ENCODE measurements around the gene WFIKKN1. TPM values are rescaled to one million over a fixed set of nuclear protein-coding genes. Genes with fewer than 3 reads are reported as not detected.
A peak's percentile ranks its signal among the peaks of the same experiment; 100 is the strongest.

The WFIKKN1 gene
- total RNA-seq, 1 donor from 2014 or later: 0.94 TPM

GRCh38 chr16:683396-684070 is 52.7 kb downstream of the WFIKKN1 start:
- H3K9me3 Mint-ChIP-seq: no peaks in the 10 kb centered on the region
- no peaks in the 10 kb centered on the region for H3K27me3 Mint-ChIP-seq (ENCODE audit: low read depth)
- H3K27ac Mint-ChIP-seq: peak overlapping the region; percentile 84
- peak overlapping the region; percentile 78 for H3K4me3 Mint-ChIP-seq
- peaks cover 11% of the 10 kb centered on the region for H3K36me3 Mint-ChIP-seq
- DNase-seq (ENCODE audit: low spot score in 2 of 2, unreplicated experiment in 2 of 2): no peak
- no peak for TF ChIP-seq CTCF (IDR thresholded peaks at IDR 0.05; ENCODE audit: unreplicated experiment)
- H3K4me1 Mint-ChIP-seq: peaks cover 20% of the 10 kb centered on the region

Other genes with a start within 250 kb of the WFIKKN1 start
- 48.6 to 51.4 TPM (median 49.0 TPM) in 3 replicates for gene PGAP6, start 249.0 kb upstream of the WFIKKN1 start, total RNA-seq
- gene NME4, start 233.8 kb upstream of the WFIKKN1 start, total RNA-seq: 252 to 258 TPM (median 253 TPM) in 3 replicates
- 29.3 to 35.4 TPM (median 31.2 TPM) in 3 replicates for gene DECR2, start 229.1 kb upstream of the WFIKKN1 start, total RNA-seq
- gene RAB11FIP3, start 205.3 kb upstream of the WFIKKN1 start, total RNA-seq: 53.9 to 68.8 TPM (median 59.7 TPM) in 3 replicates
- 48.2 to 49.1 TPM (median 48.7 TPM) in 3 replicates for gene CAPN15, start 103.3 kb upstream of the WFIKKN1 start, total RNA-seq
- gene PRR35, start 70.6 kb upstream of the WFIKKN1 start, total RNA-seq: 0.25 TPM in 1 of 3 replicates, not detected in the others
- gene NHLRC4, start 64.0 kb upstream of the WFIKKN1 start, total RNA-seq: 2.3 to 3.0 TPM (median 2.7 TPM) in 3 replicates
- gene PIGQ, start 61.0 kb upstream of the WFIKKN1 start, total RNA-seq: 78.5 to 86.7 TPM (median 84.8 TPM) in 3 replicates
- 23.2 to 26.2 TPM (median 25.5 TPM) in 3 replicates for gene RAB40C, start 40.9 kb upstream of the WFIKKN1 start, total RNA-seq
- gene METTL26, start 5.3 kb downstream of the WFIKKN1 start, total RNA-seq: 72.1 to 74.0 TPM (median 73.2 TPM) in 3 replicates
- gene MCRIP2, start 10.8 kb downstream of the WFIKKN1 start, total RNA-seq: 20.5 to 24.6 TPM (median 21.7 TPM) in 3 replicates
- 75.9 to 86.9 TPM (median 77.2 TPM) in 3 replicates for gene WDR90, start 18.4 kb downstream of the WFIKKN1 start, total RNA-seq
- 190 to 207 TPM (median 194 TPM) in 3 replicates for gene RHOT2, start 37.1 kb downstream of the WFIKKN1 start, total RNA-seq
- 5.9 to 6.1 TPM (median 6.0 TPM) in 3 replicates for gene RHBDL1, start 44.7 kb downstream of the WFIKKN1 start, total RNA-seq
- 69.4 to 79.9 TPM (median 72.5 TPM) in 3 replicates for gene STUB1, start 49.4 kb downstream of the WFIKKN1 start, total RNA-seq
- gene JMJD8, start 53.3 kb downstream of the WFIKKN1 start, total RNA-seq: 46.1 to 51.2 TPM (median 46.5 TPM) in 3 replicates
- gene WDR24, start 59.4 kb downstream of the WFIKKN1 start, total RNA-seq: 20.6 to 22.8 TPM (median 21.9 TPM) in 3 replicates
- gene FBXL16, start 74.8 kb downstream of the WFIKKN1 start, total RNA-seq: 0.18 to 0.85 TPM (median 0.23 TPM) in 3 replicates
- 12.8 to 15.3 TPM (median 15.1 TPM) in 3 replicates for gene METRN, start 84.1 kb downstream of the WFIKKN1 start, total RNA-seq
- gene ANTKMT, start 90.2 kb downstream of the WFIKKN1 start, total RNA-seq: 26.2 to 33.8 TPM (median 27.5 TPM) in 3 replicates
- gene CCDC78, start 95.5 kb downstream of the WFIKKN1 start, total RNA-seq: 2.5 to 3.2 TPM (median 2.7 TPM) in 3 replicates
- gene HAGHL, start 96.1 kb downstream of the WFIKKN1 start, total RNA-seq: 6.4 to 8.6 TPM (median 7.4 TPM) in 3 replicates
- gene CIAO3, start 110.0 kb downstream of the WFIKKN1 start, total RNA-seq: 39.9 to 46.0 TPM (median 45.1 TPM) in 3 replicates
- gene MSLN, start 129.7 kb downstream of the WFIKKN1 start, total RNA-seq: 5.0 to 5.8 TPM (median 5.7 TPM) in 3 replicates
- 21.5 to 23.0 TPM (median 21.9 TPM) in 3 replicates for gene RPUSD1, start 157.4 kb downstream of the WFIKKN1 start, total RNA-seq
- gene CHTF18, start 157.6 kb downstream of the WFIKKN1 start, total RNA-seq: 85.6 to 89.2 TPM (median 87.5 TPM) in 3 replicates
- gene GNG13, start 169.7 kb downstream of the WFIKKN1 start, total RNA-seq: not detected in 3 replicates

All from mesothelial cell of epicardium (in vitro differentiated cells).